A549 (cell line): Measurements from ENCODE around the gene SUN1. TPM values are rescaled to one million over a fixed set of nuclear protein-coding genes. Genes with fewer than 3 reads are reported as not detected.
A peak's percentile ranks its signal among the peaks of the same experiment; 100 is the strongest.

Source experiments
- ATAC-seq, 2 experiments: fragments of 200-7000 bp in 1 of 2; fragments of >200 bp in 1 of 2; cut with Nextera tagmentation in 1 of 2; cut with Tn5 transposase in 1 of 2; 3 replicates each; pipeline versions ENCODE4 v1.8.0 to v1.9.1; 2018 to 2020; ENCODE audit warnings: mild to moderate bottlenecking in 1 of 2, moderate library complexity in 1 of 2
- CTCF ChIA-PET: fragments of 300-600 bp; sonication (Branson Sonifier 250); formaldehyde crosslinking; extraction: SDS; loops from one replicate; lab custom pipeline; 2021; ENCODE audit warnings: antibody characterized with exemption, inconsistent platforms; lab: Yijun Ruan, JAX
- POLR2A ChIA-PET: fragments of 350-600 bp; formaldehyde crosslinking; extraction: SDS; loops from one replicate; lab custom pipeline; 2021; ENCODE audit warnings: antibody characterized with exemption, inconsistent platforms; lab: Yijun Ruan, JAX
- DNase-seq, 2 experiments: peaks; one replicate each; pipeline versions ENCODE4 v3.0.0 to v3.0.0-alpha.2; 2011 to 2016; ENCODE audit warnings: low read depth in 1 of 2, low spot score in 1 of 2
- FAIRE-seq: peaks from 2 replicates; lab custom pipeline; 2011; peaks lifted over from hg19 to GRCh38; lab: Jason Lieb, UNC
- H3K27ac ChIP-seq, 2 experiments: fragments of >200 bp; sonication (Bioruptor Twin); formaldehyde crosslinking; 3 replicates each; pipeline ENCODE4 v1.5.1; 2016 to 2017
- H3K4me1 ChIP-seq: fragments of >200 bp; sonication (Bioruptor Twin); formaldehyde crosslinking; 3 replicates; pipeline ENCODE4 v1.6.1; 2016
- H3K4me2 ChIP-seq: fragments of >200 bp; sonication (Bioruptor Twin); formaldehyde crosslinking; 3 replicates; pipeline ENCODE4 v1.6.1; 2016
- H3K4me3 ChIP-seq: fragments of >200 bp; sonication (Bioruptor Twin); formaldehyde crosslinking; 3 replicates; pipeline ENCODE4 v1.5.1; 2016
- H3K9me3 ChIP-seq: fragments of >200 bp; sonication (Bioruptor Twin); formaldehyde crosslinking; 3 replicates; pipeline ENCODE4 v1.6.1; 2016
- ATOH8 ChIP-seq: fragments of 250-450 bp; sonication (Bioruptor Pico); IDR thresholded peaks from 2 replicates; pipeline ENCODE4 v1.5.0; 2020; ENCODE audit warnings: low read depth, mild to moderate bottlenecking, moderate library complexity
- BCL3 ChIP-seq: fragments of >200 bp; sonication (Bioruptor Twin); formaldehyde crosslinking; IDR thresholded peaks from 3 replicates; pipeline ENCODE4 v1.6.1; 2016
- BHLHE40 ChIP-seq: IDR thresholded peaks from 2 replicates; pipeline ENCODE4 v1.6.1; 2012; ENCODE audit warnings: low read depth, low read length, inconsistent platforms
- CBX8 ChIP-seq: fragments of 200-600 bp; sonication (generic); IDR thresholded peaks from 2 replicates; pipeline ENCODE4 v1.6.1; 2016
- CEBPB ChIP-seq, 2 experiments: fragments of >200 bp in 1 of 2; sonication (Bioruptor Twin) in 1 of 2; formaldehyde crosslinking in 1 of 2; IDR thresholded peaks; 2 replicates each; pipeline ENCODE4 v1.6.1; 2012 to 2016
- CTCF ChIP-seq: fragments of >200 bp; sonication (Bioruptor Twin); formaldehyde crosslinking; IDR thresholded peaks from 3 replicates; pipeline ENCODE4 v1.5.1; 2016
- ESRRA ChIP-seq: fragments of 150-350 bp; IDR thresholded peaks from 2 replicates; pipeline ENCODE4 v1.6.1; 2014; ENCODE audit warnings: mild to moderate bottlenecking, low read length, borderline replicate concordance
- GATA3 ChIP-seq: IDR thresholded peaks from 2 replicates; pipeline ENCODE4 v1.6.1; 2012; ENCODE audit warnings: borderline replicate concordance
- HOXB5 ChIP-seq: fragments of 250-450 bp; sonication (Bioruptor Pico); IDR thresholded peaks from 2 replicates; pipeline ENCODE4 v1.5.0; 2020; ENCODE audit warnings: mild to moderate bottlenecking, moderate library complexity
- JUNB ChIP-seq: fragments of >200 bp; sonication (Bioruptor Twin); formaldehyde crosslinking; IDR thresholded peaks from 2 replicates; pipeline ENCODE4 v1.6.1; 2016
- KDM5A ChIP-seq: fragments of 200-600 bp; sonication (generic); IDR thresholded peaks from 2 replicates; pipeline ENCODE4 v1.6.1; 2016; ENCODE audit warnings: antibody characterized with exemption, mild to moderate bottlenecking
- MAX ChIP-seq: IDR thresholded peaks from 2 replicates; pipeline ENCODE4 v1.6.1; 2012
- NFE2L2 ChIP-seq: fragments of 150-350 bp; conservative IDR thresholded peaks from 2 replicates; pipeline ENCODE4 v1.6.1; 2014; ENCODE audit warnings: low read length
- NPAS2 ChIP-seq: fragments of 250-450 bp; sonication (Bioruptor Pico); IDR thresholded peaks from 2 replicates; pipeline ENCODE4 v1.8.0; 2022; ENCODE audit warnings: mild to moderate bottlenecking, moderate library complexity, borderline replicate concordance
- PBX3 ChIP-seq: IDR thresholded peaks from 2 replicates; pipeline ENCODE4 v1.6.1; 2012
- PHF8 ChIP-seq: fragments of 200-600 bp; sonication (generic); IDR thresholded peaks from 2 replicates; pipeline ENCODE4 v1.6.1; 2016; ENCODE audit warnings: low read depth, mild to moderate bottlenecking, antibody characterized with exemption, moderate library complexity, borderline replicate concordance
- POLR2A ChIP-seq: IDR thresholded peaks from 2 replicates; pipeline ENCODE4 v1.6.1; 2012; ENCODE audit warnings: mild to moderate bottlenecking, low read length
- RARB ChIP-seq: fragments of 250-450 bp; sonication (Bioruptor Pico); IDR thresholded peaks from 2 replicates; pipeline ENCODE4 v1.8.0; 2021; ENCODE audit warnings: mild to moderate bottlenecking, moderate library complexity
- RNF2 ChIP-seq: fragments of 200-600 bp; sonication (generic); IDR thresholded peaks from 2 replicates; pipeline ENCODE4 v1.6.1; 2016; ENCODE audit warnings: low read depth, mild to moderate bottlenecking, antibody characterized with exemption, moderate library complexity, borderline replicate concordance
- TP53 ChIP-seq: fragments of 250-450 bp; sonication (Bioruptor Pico); IDR thresholded peaks from 2 replicates; pipeline ENCODE4 v1.5.0; 2021; ENCODE audit warnings: mild to moderate bottlenecking, moderate library complexity
- ZFP36 ChIP-seq: fragments of 450-650 bp; IDR thresholded peaks from 2 replicates; pipeline ENCODE4 v1.6.1; 2014; ENCODE audit warnings: borderline replicate concordance; ENCODE audit not compliant: partially characterized antibody
- ZNF302 ChIP-seq: fragments of 250-450 bp; sonication (Bioruptor Pico); IDR thresholded peaks from 2 replicates; pipeline ENCODE4 v1.9.0; 2021; ENCODE audit warnings: inconsistent platforms, mild to moderate bottlenecking, moderate library complexity
- WGBS: methylation state at CpG from one replicate; pipeline ENCODE4 v1.1.6; 2017; ENCODE audit errors: missing lambda C conversion rate; 5-methylcytosine and 5-hydroxymethylcytosine counted together
- polyA plus RNA-seq, 4 experiments: library from polyadenylated mRNA; depleted of rRNA in 3 of 4; stranded (reverse); fragments of >200 nt; fragmentation: RNase III in 1 of 4; extraction: RNeasy Plus Mini Kit Qiagen cat#74134 plus additional on column Dnase treatment in 1 of 4; gene quantifications; 2 replicates in 3 of 4; 3 replicates in 1 of 4; pipeline ENCODE4 v1.2.3, GENCODE V29; 2011 to 2017

SUN1 gene
- polyA plus RNA-seq, 2 of the 4 experiments (the other 2 are of a cell fraction), result 60.7 to 130 TPM

GRCh38 chr7:897086-897485, 64.8 kb downstream of the SUN1 start:
- H3K4me1 ChIP-seq, result peaks cover 13% of the 10 kb centered on the region
- no peak for ATAC-seq
- DNase-seq, result no peak
- H3K4me2 ChIP-seq, result no peak overlapping the region
- H3K9me3 ChIP-seq, result no peaks in the 10 kb centered on the region
- H3K4me3 ChIP-seq, result no peak overlapping the region
- ChIA-PET POLR2A (no interaction called here), CTCF (interaction anchor here (0.9 to 2.0 kb wide), 2 partner anchors 11 kb away, joined by 3 to 5 read pairs; no protein-coding TSS in a partner anchor)
- TF ChIP-seq PBX3, result no peak
- TF ChIP-seq CBX8, result no peak
- TF ChIP-seq RNF2, result no peak
- TF ChIP-seq BHLHE40, result no peak
- no peak for TF ChIP-seq HOXB5 (CRISPR knock-in tag)
- no peak for TF ChIP-seq ZNF302 (CRISPR knock-in tag)
- no peak for TF ChIP-seq NPAS2 (CRISPR knock-in tag)
- TF ChIP-seq NFE2L2, result no peak
- no peak for TF ChIP-seq JUNB
- TF ChIP-seq BCL3, result no peak
- no peak for TF ChIP-seq RARB
- no peak overlapping the region for H3K27ac ChIP-seq
- no peak for FAIRE-seq
- WGBS, result 89% methylated on average over 12 of the region's 14 CpGs

GRCh38 chr7:897771-898376, 65.6 kb downstream of the SUN1 start:
- FAIRE-seq (no peak), ATAC-seq (no peak), DNase-seq (peak in 1 of 2 experiments; percentile 39)
- POLR2A ChIA-PET, result interaction anchor here (0.5 to 0.6 kb wide), 2 partner anchors 21 to 33 kb away, joined by 3 read pairs; partner anchors contain the start of gene GET4
- CTCF ChIA-PET, result interaction anchor here (0.6 to 2.5 kb wide), 5 partner anchors 11 to 188 kb away, joined by 3 to 6 read pairs (median 4); no protein-coding TSS in a partner anchor
- Histone ChIP-seq H3K4me1 (peaks cover 13% of the 10 kb centered on the region), H3K4me3 (no peak overlapping the region), H3K9me3 (no peaks in the 10 kb centered on the region), H3K4me2 (no peak overlapping the region), H3K27ac (no peak overlapping the region)
- 80% methylated on average over 21 of the region's 27 CpGs for WGBS
- TF ChIP-seq GATA3 (no peak), RNF2 (no peak), HOXB5 (CRISPR knock-in tag) (no peak), POLR2A (no peak), CTCF (no peak), ESRRA (no peak), MAX (0 out of 2 replicates have a peak, but pooled peaks have one; percentile 14), CEBPB (IDR thresholded peaks at IDR 0.05) (no peak)

- Histone ChIP-seq H3K4me2 (no peak overlapping the region), H3K4me3 (no peak overlapping the region), H3K27ac (no peak overlapping the region), H3K4me1 (peaks cover 13% of the 10 kb centered on the region), H3K9me3 (no peaks in the 10 kb centered on the region)
- POLR2A ChIA-PET, result interaction anchor here (0.6 kb wide), 1 partner anchor 32 kb away, joined by 3 read pairs; no protein-coding TSS in a partner anchor
- 82% methylated on average over 11 of the region's 18 CpGs for WGBS
- FAIRE-seq (no peak), ATAC-seq (no peak), DNase-seq (no peak)
- CTCF ChIA-PET, result interaction anchor here (0.6 to 2.5 kb wide), 5 partner anchors 10 to 188 kb away, joined by 3 to 6 read pairs (median 3); no protein-coding TSS in a partner anchor
- TF ChIP-seq PHF8 (no peak), ZFP36 (no peak), RNF2 (no peak), ATOH8 (CRISPR knock-in tag) (no peak), KDM5A (no peak), CBX8 (no peak), TP53 (CRISPR knock-in tag) (no peak)
Measured at GRCh38 chr7:898460-898854, 66.2 kb downstream of the SUN1 start.
